ENCODE data around the gene PAK4.
A peak's percentile ranks its signal among the peaks of the same experiment; 100 is the strongest.

The PAK4 gene

GRCh38 chr19:39166571-39167391 lies 41.2 kb downstream of the PAK4 start:
- DNase-seq = peak; percentile 58

GRCh38 chr19:39167461-39168257 lies 42.1 kb downstream of the PAK4 start:
- no peak for DNase-seq

- DNase-seq = peak; percentile 55
Measured at GRCh38 chr19:39168258-39169142, 42.9 kb downstream of the PAK4 start.

GRCh38 chr19:39169143-39169810 lies 43.7 kb downstream of the PAK4 start:
- peak; percentile 54 for DNase-seq

GRCh38 chr19:39170386-39171231 lies 45.0 kb downstream of the PAK4 start:
- DNase-seq = peak; percentile 60

- DNase-seq = no peak
Measured at GRCh38 chr19:39171479-39172465, 46.2 kb downstream of the PAK4 start.

- DNase-seq = no peak
Measured at GRCh38 chr19:39172700-39173501, 47.3 kb downstream of the PAK4 start.

GRCh38 chr19:39173502-39173991 lies 48.0 kb downstream of the PAK4 start:
- DNase-seq = no peak

GRCh38 chr19:39174142-39174541 lies 48.6 kb downstream of the PAK4 start:
- no peak for DNase-seq

- no peak for DNase-seq
Measured at GRCh38 chr19:39174558-39175544, 49.3 kb downstream of the PAK4 start.

- DNase-seq = no peak
Measured at GRCh38 chr19:39175564-39175963, 50.0 kb downstream of the PAK4 start.

GRCh38 chr19:39177110-39177699 lies 51.6 kb downstream of the PAK4 start:
- no peak for DNase-seq

GRCh38 chr19:39177736-39178135 lies 52.1 kb downstream of the PAK4 start:
- DNase-seq = no peak

- no peak for DNase-seq
Measured at GRCh38 chr19:39178296-39179006, 52.9 kb downstream of the PAK4 start.

GRCh38 chr19:39179754-39180153 lies 54.2 kb downstream of the PAK4 start:
- no peak for DNase-seq

- no peak for DNase-seq
Measured at GRCh38 chr19:39180749-39181148, 55.2 kb downstream of the PAK4 start.

All from activated effector memory CD4-positive, alpha-beta T cell treated with anti-CD3 and anti-CD28 coated beads, Interleukin-2, amount 50 U/mL, for 16 hours (primary cell).